Fibroblast of peridontal ligament (primary cell): ENCODE results near the gene SLC4A5.
"Not testable (repeated sequence)": the region's sequence is repeated elsewhere in the genome, so short reads cannot be mapped to it uniquely, and the experiment has no call there.

Experiments
- DNase-seq: peaks from one replicate; pipeline ENCODE4 v3.0.0-alpha.2; 2010; ENCODE audit errors: extremely low read depth

Gene SLC4A5

GRCh38 chr2:74364533-74365505 is 21.6 kb upstream of the SLC4A5 start:
- no peak for DNase-seq

- no peak for DNase-seq
These were observed 18.1 kb upstream of the SLC4A5 start for GRCh38 chr2:74361327-74361726.

- DNase-seq = peak; percentile 7
These were observed 14.4 kb upstream of the SLC4A5 start for GRCh38 chr2:74357627-74358026.

- no peak for DNase-seq
These were observed 6.7 kb upstream of the SLC4A5 start for GRCh38 chr2:74349889-74350288.

- DNase-seq = no peak
These were observed 4.5 kb upstream of the SLC4A5 start for GRCh38 chr2:74347742-74348141.

GRCh38 chr2:74347303-74347702 is 4.1 kb upstream of the SLC4A5 start:
- no peak for DNase-seq

- DNase-seq = no peak
These were observed 2.2 kb upstream of the SLC4A5 start for GRCh38 chr2:74345272-74345943.

- not testable (repeated sequence) for DNase-seq
These were observed 7.0 kb downstream of the SLC4A5 start for GRCh38 chr2:74336227-74336626.

- peak; percentile 74 for DNase-seq
These were observed 8.3 kb downstream of the SLC4A5 start for GRCh38 chr2:74334931-74335333.

- DNase-seq = no peak
These were observed 9.2 kb downstream of the SLC4A5 start for GRCh38 chr2:74333896-74334586.

- DNase-seq = peak; percentile 47
These were observed 10.0 kb downstream of the SLC4A5 start for GRCh38 chr2:74333175-74333574.

GRCh38 chr2:74332550-74333174 is 10.6 kb downstream of the SLC4A5 start:
- DNase-seq = no peak

- DNase-seq = no peak
These were observed 14.6 kb downstream of the SLC4A5 start for GRCh38 chr2:74328573-74328972.

GRCh38 chr2:74328074-74328473 is 15.1 kb downstream of the SLC4A5 start:
- no peak for DNase-seq

- DNase-seq = no peak
These were observed 15.6 kb downstream of the SLC4A5 start for GRCh38 chr2:74327627-74328026.

- no peak for DNase-seq
These were observed 16.0 kb downstream of the SLC4A5 start for GRCh38 chr2:74327199-74327598.

- no peak for DNase-seq
These were observed 17.4 kb downstream of the SLC4A5 start for GRCh38 chr2:74325815-74326214.

- no peak for DNase-seq
These were observed 21.5 kb downstream of the SLC4A5 start for GRCh38 chr2:74321737-74322136.

- no peak for DNase-seq
These were observed 25.5 kb downstream of the SLC4A5 start for GRCh38 chr2:74317701-74318100.

- no peak for DNase-seq
These were observed 26.5 kb downstream of the SLC4A5 start for GRCh38 chr2:74316627-74317295.

- DNase-seq = no peak
These were observed 29.1 kb downstream of the SLC4A5 start for GRCh38 chr2:74314107-74314506.
